NCI-H748 (cell line): ENCODE results near the gene ABTB2.
"Not testable (repeated sequence)": the region's sequence is repeated elsewhere in the genome, so short reads cannot be mapped to it uniquely, and the experiment has no call there.

Source experiments
- DNase-seq: peaks from one replicate; lab custom pipeline; 2025; ENCODE audit not compliant: unreplicated experiment; lab: John Stamatoyannopoulos, UW

ABTB2 gene

GRCh38 chr11:34266090-34266912 lies 91.5 kb downstream of the ABTB2 start:
- no peak for DNase-seq

- DNase-seq, result no peak
Measured at GRCh38 chr11:34264303-34265110, 93.3 kb downstream of the ABTB2 start.

- DNase-seq, result peak; percentile 79
Measured at GRCh38 chr11:34263441-34264091, 94.2 kb downstream of the ABTB2 start.

- DNase-seq, result peak; percentile 77
Measured at GRCh38 chr11:34262531-34263081, 95.2 kb downstream of the ABTB2 start.

- DNase-seq, result no peak
Measured at GRCh38 chr11:34261820-34262219, 96.0 kb downstream of the ABTB2 start.

- no peak for DNase-seq
Measured at GRCh38 chr11:34261095-34261494, 96.7 kb downstream of the ABTB2 start.

GRCh38 chr11:34260072-34260575 lies 97.7 kb downstream of the ABTB2 start:
- no peak for DNase-seq

- no peak for DNase-seq
Measured at GRCh38 chr11:34259087-34259486, 98.7 kb downstream of the ABTB2 start.

- DNase-seq, result no peak
Measured at GRCh38 chr11:34256626-34257025, 101.2 kb downstream of the ABTB2 start.

- DNase-seq, result no peak
Measured at GRCh38 chr11:34256150-34256549, 101.7 kb downstream of the ABTB2 start.

- DNase-seq, result no peak
Measured at GRCh38 chr11:34255101-34255500, 102.7 kb downstream of the ABTB2 start.

GRCh38 chr11:34254011-34254410 lies 103.8 kb downstream of the ABTB2 start:
- no peak for DNase-seq

- DNase-seq, result no peak
Measured at GRCh38 chr11:34252651-34253050, 105.2 kb downstream of the ABTB2 start.

- DNase-seq, result no peak
Measured at GRCh38 chr11:34252015-34252414, 105.8 kb downstream of the ABTB2 start.

- DNase-seq, result no peak
Measured at GRCh38 chr11:34251589-34251980, 106.2 kb downstream of the ABTB2 start.

- peak; percentile 64 for DNase-seq
Measured at GRCh38 chr11:34250732-34251588, 106.8 kb downstream of the ABTB2 start.

- DNase-seq, result no peak
Measured at GRCh38 chr11:34250211-34250610, 107.6 kb downstream of the ABTB2 start.

- no peak for DNase-seq
Measured at GRCh38 chr11:34249439-34249838, 108.4 kb downstream of the ABTB2 start.

- DNase-seq, result not testable (repeated sequence)
Measured at GRCh38 chr11:34246511-34246910, 111.3 kb downstream of the ABTB2 start.

- DNase-seq, result no peak
Measured at GRCh38 chr11:34245041-34245440, 112.8 kb downstream of the ABTB2 start.
